T-helper 1 cell (primary cell): ENCODE results near the gene MBOAT2.

Experiments used
- DNase-seq, 5 donors: peaks; one replicate each; pipeline ENCODE4 v3.0.0-alpha.2; 2012 to 2020

Gene MBOAT2

GRCh38 chr2:9015998-9016397 is 12.5 kb upstream of the MBOAT2 start:
- no peak for DNase-seq

GRCh38 chr2:9013403-9013802 is 9.9 kb upstream of the MBOAT2 start:
- DNase-seq: no peak

DNA sequence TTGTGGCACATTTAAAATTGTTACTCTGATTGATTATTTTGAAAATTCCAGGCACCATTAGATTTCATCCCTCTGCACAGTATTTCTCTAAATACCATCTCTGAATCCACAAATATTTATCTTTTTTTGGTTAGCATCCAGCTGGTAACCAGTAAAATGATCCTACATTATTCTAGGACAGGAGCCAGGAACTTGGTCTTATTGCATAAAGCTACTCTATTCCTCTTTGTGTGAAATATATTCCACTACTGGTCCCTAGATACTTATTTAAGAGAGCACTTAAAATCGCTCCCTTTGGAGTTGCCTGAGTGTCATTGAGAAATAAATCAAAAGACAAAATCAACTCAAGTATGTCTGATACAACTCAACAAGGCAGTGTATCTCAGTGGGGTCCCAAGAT is 7.4 kb upstream of the MBOAT2 start:
- no peak for DNase-seq

GRCh38 chr2:9008951-9009664 is 5.6 kb upstream of the MBOAT2 start:
- DNase-seq: no peak

- no peak for DNase-seq
Measured at GRCh38 chr2:9006368-9006767, 2.9 kb upstream of the MBOAT2 start.

- peak in 1 of 5 donors; percentile 2 for DNase-seq
Measured at GRCh38 chr2:9004338-9005204, 1.1 kb upstream of the MBOAT2 start.

DNA sequence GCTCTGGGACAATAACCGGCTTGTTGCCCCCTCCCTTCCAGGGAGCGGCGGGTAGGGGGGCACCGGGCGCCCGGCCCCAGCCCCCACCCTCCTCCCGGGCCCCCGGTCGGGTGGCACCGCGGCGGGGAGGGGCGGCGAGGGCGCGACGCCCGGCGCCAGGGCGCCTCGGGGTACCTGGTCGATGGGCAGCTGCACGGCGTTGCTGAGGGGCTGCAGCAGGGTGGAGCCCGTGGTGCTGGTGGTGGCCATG is 193 bp downstream of the MBOAT2 start:
- DNase-seq: no peak

DNA sequence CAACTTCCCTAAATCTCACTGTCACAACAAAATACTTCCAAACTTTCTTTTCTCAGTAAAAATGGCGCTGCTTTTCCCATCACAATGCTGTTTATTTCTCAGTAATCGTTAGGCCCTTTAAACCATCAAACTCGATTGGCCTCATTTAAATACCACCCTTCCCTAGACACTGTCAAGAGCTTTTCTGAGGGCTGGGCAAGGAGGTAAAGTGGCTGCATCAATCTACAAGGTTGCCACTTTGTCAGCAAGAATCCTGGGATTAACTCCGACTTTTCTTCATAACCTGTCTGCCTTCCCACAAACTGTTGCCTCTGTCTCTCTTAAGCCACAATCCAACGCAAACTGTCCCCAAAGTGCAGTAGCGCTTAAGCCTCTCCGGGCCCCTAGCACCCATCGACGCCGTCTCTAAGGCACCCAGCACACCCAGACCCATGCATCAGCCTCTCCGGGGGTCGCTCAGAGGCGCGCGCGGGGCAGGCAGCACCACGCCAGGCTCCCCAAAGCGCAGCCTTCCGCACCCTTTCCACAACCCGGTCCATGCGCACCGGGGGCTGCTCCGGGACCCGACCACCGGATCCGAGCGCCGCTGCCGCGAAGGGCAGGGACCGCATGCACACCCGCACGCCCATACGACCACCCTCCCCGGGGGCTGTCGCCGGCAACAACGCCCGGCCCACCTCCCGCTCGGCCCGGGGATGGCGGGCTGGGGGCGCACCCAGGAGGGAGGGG is 683 bp downstream of the MBOAT2 start:
- peak in 3 of 5 donors; percentile 2 to 12 (median 5) for DNase-seq

DNA sequence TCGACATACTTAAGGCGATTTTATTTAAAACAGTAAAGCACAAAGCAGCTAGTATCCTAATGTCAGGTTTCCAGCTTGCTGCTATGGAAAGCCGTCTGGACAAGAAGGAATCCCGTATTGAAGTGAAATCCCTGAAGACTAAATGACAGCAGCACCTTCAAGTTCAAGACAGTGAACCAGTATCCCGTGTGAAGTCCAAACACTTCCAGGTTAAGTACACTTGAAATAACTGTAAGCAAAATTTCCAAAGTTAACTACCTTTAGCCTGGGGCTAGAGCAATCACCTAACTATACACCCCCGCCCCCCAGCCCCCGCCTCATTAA is 1.2 kb downstream of the MBOAT2 start:
- no peak for DNase-seq

- no peak for DNase-seq
Measured at GRCh38 chr2:9001778-9002177, 1.7 kb downstream of the MBOAT2 start.

DNA sequence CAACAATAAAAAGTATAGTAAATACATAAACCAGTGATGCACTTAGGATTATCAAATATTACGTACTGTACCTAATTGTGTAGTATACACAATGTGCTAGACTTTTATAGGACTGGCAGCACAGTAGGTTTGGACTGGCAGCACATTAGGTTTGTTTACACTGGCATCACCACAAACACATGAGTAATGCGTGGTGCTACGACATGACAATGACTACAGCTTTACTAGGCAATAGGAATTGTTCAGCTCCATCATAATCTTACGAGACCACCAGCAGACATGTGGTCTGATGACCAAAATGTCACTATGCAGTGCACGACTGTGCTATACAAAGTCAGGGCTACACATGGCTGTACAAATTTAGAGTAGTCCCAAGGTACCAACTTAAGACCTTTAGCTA is 2.3 kb downstream of the MBOAT2 start:
- no peak for DNase-seq

DNA sequence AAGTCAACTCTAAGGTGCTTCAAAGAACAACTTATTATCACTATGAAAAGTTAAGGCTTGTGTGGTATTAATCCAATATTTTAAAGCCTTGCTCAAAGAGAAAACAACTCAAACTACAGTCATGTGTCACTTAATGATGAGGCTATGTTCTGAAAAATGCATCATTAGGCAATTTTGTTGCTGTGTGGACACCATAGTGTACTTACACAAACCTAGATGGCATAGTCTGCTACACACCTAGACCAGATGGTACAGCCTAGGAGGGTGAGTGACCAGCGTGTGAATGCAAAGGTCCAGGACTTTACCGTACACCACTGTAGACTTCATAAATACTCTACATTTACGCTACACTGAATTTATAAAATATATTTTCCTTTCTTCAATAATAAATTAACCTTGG is 3.0 kb downstream of the MBOAT2 start:
- no peak for DNase-seq

- no peak for DNase-seq
Measured at GRCh38 chr2:8999797-9000196, 3.7 kb downstream of the MBOAT2 start.

- no peak for DNase-seq
Measured at GRCh38 chr2:8999102-8999446, 4.4 kb downstream of the MBOAT2 start.

- no peak for DNase-seq
Measured at GRCh38 chr2:8998418-8999101, 4.9 kb downstream of the MBOAT2 start.

DNA sequence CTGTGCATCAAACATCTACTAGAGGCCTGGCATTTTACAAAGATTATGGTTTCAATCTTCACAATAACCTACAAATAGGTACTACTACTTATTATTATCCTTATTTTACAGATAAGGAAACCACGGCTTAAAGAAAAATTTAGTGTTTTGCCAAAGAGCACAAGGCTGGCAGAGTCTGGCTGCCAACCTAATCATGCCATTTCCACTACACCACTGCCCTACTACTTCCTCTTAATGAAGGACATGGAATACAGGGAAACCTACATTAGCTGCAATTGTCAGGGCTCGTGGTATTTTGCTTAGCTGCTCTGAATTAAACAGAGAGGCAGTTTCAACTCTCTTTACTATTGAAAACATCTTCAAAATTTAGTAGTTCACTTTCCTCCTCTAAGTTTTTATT is 5.9 kb downstream of the MBOAT2 start:
- DNase-seq: no peak

DNA sequence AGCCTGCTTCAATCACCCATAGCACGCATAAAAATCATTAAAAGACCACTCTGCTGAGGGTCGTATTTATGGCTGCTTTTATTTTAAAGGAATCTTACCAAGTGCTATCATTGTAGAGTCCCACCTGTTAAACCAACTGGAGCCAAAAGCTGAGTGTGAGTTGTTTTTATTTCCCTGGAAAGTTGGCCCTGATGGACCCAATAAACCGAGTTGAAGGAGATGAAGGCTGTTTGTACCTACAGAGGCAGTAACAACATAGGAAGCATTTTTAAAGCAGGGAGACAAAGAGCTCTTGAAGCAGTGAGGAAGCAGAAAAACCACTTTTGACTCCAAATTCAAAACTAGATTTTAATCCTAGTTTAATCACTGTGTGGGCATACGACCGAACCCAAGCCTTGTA is 6.4 kb downstream of the MBOAT2 start:
- no peak for DNase-seq

GRCh38 chr2:8996006-8996405 is 7.5 kb downstream of the MBOAT2 start:
- no peak for DNase-seq

GRCh38 chr2:8994386-8994785 is 9.1 kb downstream of the MBOAT2 start:
- DNase-seq: no peak

GRCh38 chr2:8993902-8994278 is 9.6 kb downstream of the MBOAT2 start:
- no peak for DNase-seq

GRCh38 chr2:8993196-8993901 is 10.1 kb downstream of the MBOAT2 start:
- DNase-seq: no peak

DNA sequence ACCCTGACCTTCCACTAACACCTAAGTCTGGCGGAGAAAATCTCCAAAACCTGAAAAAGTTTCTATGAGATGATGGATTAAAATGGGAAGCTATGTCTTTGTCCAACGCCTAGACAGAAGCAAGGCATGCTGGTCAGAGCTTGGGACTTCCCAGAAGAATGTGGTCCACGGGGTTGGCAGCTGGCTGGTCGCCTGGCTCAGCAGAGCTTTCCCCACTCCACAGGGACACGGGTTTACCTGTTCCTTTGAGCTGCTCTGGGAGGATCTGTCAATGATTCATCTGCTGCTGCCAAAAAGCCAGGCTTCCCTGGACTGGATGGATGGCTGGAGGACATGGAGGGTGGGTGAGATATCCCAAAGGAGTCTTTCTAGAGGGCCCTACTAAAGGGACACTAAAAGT is 10.8 kb downstream of the MBOAT2 start:
- DNase-seq: no peak

GRCh38 chr2:8989536-8990079 is 13.9 kb downstream of the MBOAT2 start:
- no peak for DNase-seq
